Measurements from ENCODE around the gene CYP2C9. TPM values are rescaled to one million over a fixed set of nuclear protein-coding genes. Genes with fewer than 3 reads are reported as not detected.
"Not testable (repeated sequence)": the region's sequence is repeated elsewhere in the genome, so short reads cannot be mapped to it uniquely, and the experiment has no call there.

The CYP2C9 gene
- total RNA-seq (2014; rRNA removed; shearing (Covaris generic)) = not detected in 2 replicates

GRCh38 chr10:94938383-94938782, at the start of gene CYP2C9:
CYP2C9 (plus strand) TSS chr10:94938658; CDS start chr10:94938683, 25 bp downstream.
- no peak for DNase-seq
- H3K4me3 ChIP-seq = no peak within 1 kb of the TSS
- H3K4me1 ChIP-seq = no peaks in the 10 kb centered on the region
- no peaks in the 10 kb centered on the region for H3K36me3 ChIP-seq
- no peaks in the 10 kb centered on the region for H3K27me3 ChIP-seq
- no peaks in the 10 kb centered on the region for H3K9me3 ChIP-seq (replicated peaks)
- H3K27ac ChIP-seq = no peak within 1 kb of the TSS

- Histone ChIP-seq H3K27me3 (no peaks in the 10 kb centered on the region), H3K4me1 (no peaks in the 10 kb centered on the region), H3K9me3 (replicated peaks) (no peaks in the 10 kb centered on the region), H3K4me3 (no peak overlapping the region), H3K27ac (no peak overlapping the region), H3K36me3 (no peaks in the 10 kb centered on the region)
- DNase-seq = no peak
Observed at GRCh38 chr10:94889123-94889522, 49.3 kb upstream of the CYP2C9 start.

- H3K36me3 ChIP-seq = no peaks in the 10 kb centered on the region
- no peaks in the 10 kb centered on the region for H3K9me3 ChIP-seq (replicated peaks)
- H3K27ac ChIP-seq = no peak overlapping the region
- no peaks in the 10 kb centered on the region for H3K27me3 ChIP-seq
- no peaks in the 10 kb centered on the region for H3K4me1 ChIP-seq
- no peak overlapping the region for H3K4me3 ChIP-seq
- no peak for DNase-seq
Observed at GRCh38 chr10:94890264-94891022, 48.0 kb upstream of the CYP2C9 start.

GRCh38 chr10:94898414-94898813, 40.0 kb upstream of the CYP2C9 start:
- not testable (repeated sequence) for DNase-seq; H3K36me3 ChIP-seq; H3K4me3 ChIP-seq; H3K4me1 ChIP-seq; H3K27ac ChIP-seq; H3K9me3 ChIP-seq (replicated peaks); H3K27me3 ChIP-seq

GRCh38 chr10:94902080-94902479, 36.4 kb upstream of the CYP2C9 start:
- Histone ChIP-seq H3K36me3 (no peaks in the 10 kb centered on the region), H3K27ac (no peak overlapping the region)

GRCh38 chr10:94902570-94902969, 35.9 kb upstream of the CYP2C9 start:
- no peak for DNase-seq
- Histone ChIP-seq H3K4me3 (no peak overlapping the region), H3K27me3 (no peaks in the 10 kb centered on the region), H3K4me1 (no peaks in the 10 kb centered on the region), H3K9me3 (replicated peaks) (no peaks in the 10 kb centered on the region), H3K27ac (no peak overlapping the region), H3K36me3 (no peaks in the 10 kb centered on the region)

More at GRCh38 chr10:94902080-94902479, 36.4 kb upstream of the CYP2C9 start:
- no peak overlapping the region for H3K4me3 ChIP-seq
- DNase-seq = no peak
- H3K9me3 ChIP-seq (replicated peaks) = no peaks in the 10 kb centered on the region
- no peaks in the 10 kb centered on the region for H3K4me1 ChIP-seq
- no peaks in the 10 kb centered on the region for H3K27me3 ChIP-seq

- not testable (repeated sequence) for H3K27me3 ChIP-seq; H3K4me1 ChIP-seq; DNase-seq; H3K27ac ChIP-seq; H3K9me3 ChIP-seq (replicated peaks); H3K4me3 ChIP-seq; H3K36me3 ChIP-seq
Observed at GRCh38 chr10:94904506-94905148, 33.8 kb upstream of the CYP2C9 start.

GRCh38 chr10:94916423-94916822, 22.0 kb upstream of the CYP2C9 start:
- no peak for DNase-seq
- H3K4me3 ChIP-seq = no peak overlapping the region
- no peaks in the 10 kb centered on the region for H3K27me3 ChIP-seq
- no peaks in the 10 kb centered on the region for H3K36me3 ChIP-seq
- no peaks in the 10 kb centered on the region for H3K9me3 ChIP-seq (replicated peaks)
- no peak overlapping the region for H3K27ac ChIP-seq
- H3K4me1 ChIP-seq = no peaks in the 10 kb centered on the region

GRCh38 chr10:94936721-94937120, 1.7 kb upstream of the CYP2C9 start:
- Histone ChIP-seq H3K27me3 (no peaks in the 10 kb centered on the region), H3K4me3 (no peak overlapping the region), H3K36me3 (no peaks in the 10 kb centered on the region), H3K27ac (no peak overlapping the region), H3K9me3 (replicated peaks) (no peaks in the 10 kb centered on the region), H3K4me1 (no peaks in the 10 kb centered on the region)
- no peak for DNase-seq

GRCh38 chr10:94943432-94944103, 5.1 kb downstream of the CYP2C9 start:
- not testable (repeated sequence) for H3K27ac ChIP-seq; H3K4me1 ChIP-seq; DNase-seq; H3K36me3 ChIP-seq; H3K4me3 ChIP-seq; H3K9me3 ChIP-seq (replicated peaks); H3K27me3 ChIP-seq

- H3K4me1 ChIP-seq; H3K4me3 ChIP-seq; H3K9me3 ChIP-seq (replicated peaks); H3K36me3 ChIP-seq; H3K27me3 ChIP-seq; H3K27ac ChIP-seq; DNase-seq: not testable (repeated sequence)
Observed at GRCh38 chr10:94946181-94946580, 7.7 kb downstream of the CYP2C9 start.

GRCh38 chr10:94963901-94964300, 25.4 kb downstream of the CYP2C9 start:
- Histone ChIP-seq H3K27me3 (no peaks in the 10 kb centered on the region), H3K4me3 (no peak overlapping the region), H3K27ac (no peak overlapping the region), H3K4me1 (no peaks in the 10 kb centered on the region), H3K9me3 (replicated peaks) (no peaks in the 10 kb centered on the region), H3K36me3 (no peaks in the 10 kb centered on the region)
- peak; percentile 20 to 54 for DNase-seq

- H3K36me3 ChIP-seq = no peaks in the 10 kb centered on the region
- H3K27ac ChIP-seq = no peak overlapping the region
- no peaks in the 10 kb centered on the region for H3K9me3 ChIP-seq (replicated peaks)
- no peaks in the 10 kb centered on the region for H3K4me1 ChIP-seq
- H3K4me3 ChIP-seq = no peak overlapping the region
- DNase-seq = no peak
- no peaks in the 10 kb centered on the region for H3K27me3 ChIP-seq
Observed at GRCh38 chr10:94983555-94983954, 45.1 kb downstream of the CYP2C9 start.

GRCh38 chr10:94989192-94989591, 50.7 kb downstream of the CYP2C9 start:
- Histone ChIP-seq H3K9me3 (replicated peaks) (no peaks in the 10 kb centered on the region), H3K4me1 (peaks cover 6% of the 10 kb centered on the region; the same call in 1 of the 2 replicates), H3K27ac (no peak overlapping the region), H3K4me3 (no peak overlapping the region), H3K27me3 (no peaks in the 10 kb centered on the region), H3K36me3 (no peaks in the 10 kb centered on the region)
- DNase-seq = no peak

GRCh38 chr10:94991243-94991888, 52.9 kb downstream of the CYP2C9 start:
- Histone ChIP-seq H3K27ac (no peak overlapping the region), H3K4me3 (no peak overlapping the region), H3K36me3 (no peaks in the 10 kb centered on the region), H3K4me1 (peaks cover 6% of the 10 kb centered on the region; the same call in 1 of the 2 replicates), H3K9me3 (replicated peaks) (no peaks in the 10 kb centered on the region), H3K27me3 (no peaks in the 10 kb centered on the region)
- DNase-seq = no peak

Measured in SJCRH30 (cell line).